ENCODE measurements around the gene FLT3.
"Not testable (repeated sequence)": the region's sequence is repeated elsewhere in the genome, so short reads cannot be mapped to it uniquely, and the experiment has no call there.

Gene FLT3

GRCh38 chr13:28099396-28100149 lies 803 bp downstream of the FLT3 start:
- peak; percentile 50 for DNase-seq (ENCODE audit: low spot score)

- DNase-seq (ENCODE audit: low spot score) = no peak
These were observed 2.9 kb downstream of the FLT3 start for GRCh38 chr13:28097503-28097902.

- no peak for DNase-seq (ENCODE audit: low spot score)
These were observed 6.1 kb downstream of the FLT3 start for GRCh38 chr13:28094306-28094705.

GRCh38 chr13:28093881-28094280 lies 6.5 kb downstream of the FLT3 start:
- no peak for DNase-seq (ENCODE audit: low spot score)

- no peak for DNase-seq (ENCODE audit: low spot score)
These were observed 7.9 kb downstream of the FLT3 start for GRCh38 chr13:28092431-28092830.

- no peak for DNase-seq (ENCODE audit: low spot score)
These were observed 11.3 kb downstream of the FLT3 start for GRCh38 chr13:28089065-28089464.

- DNase-seq (ENCODE audit: low spot score) = not testable (repeated sequence)
These were observed 22.6 kb downstream of the FLT3 start for GRCh38 chr13:28077820-28078219.

GRCh38 chr13:28077231-28077630 lies 23.1 kb downstream of the FLT3 start:
- DNase-seq (ENCODE audit: low spot score) = no peak

- DNase-seq (ENCODE audit: low spot score) = no peak
These were observed 29.0 kb downstream of the FLT3 start for GRCh38 chr13:28071424-28071823.

- no peak for DNase-seq (ENCODE audit: low spot score)
These were observed 32.9 kb downstream of the FLT3 start for GRCh38 chr13:28067491-28067890.

- peak; percentile 22 for DNase-seq (ENCODE audit: low spot score)
These were observed 41.3 kb downstream of the FLT3 start for GRCh38 chr13:28058866-28059613.

- DNase-seq (ENCODE audit: low spot score) = no peak
These were observed 43.2 kb downstream of the FLT3 start for GRCh38 chr13:28056970-28057712.

GRCh38 chr13:28056426-28056825 lies 44.0 kb downstream of the FLT3 start:
- DNase-seq (ENCODE audit: low spot score) = no peak

- no peak for DNase-seq (ENCODE audit: low spot score)
These were observed 45.0 kb downstream of the FLT3 start for GRCh38 chr13:28055357-28055756.

GRCh38 chr13:28052945-28053344 lies 47.4 kb downstream of the FLT3 start:
- no peak for DNase-seq (ENCODE audit: low spot score)

GRCh38 chr13:28049880-28050875 lies 50.2 kb downstream of the FLT3 start:
- DNase-seq (ENCODE audit: low spot score) = no peak

- no peak for DNase-seq (ENCODE audit: low spot score)
These were observed 51.2 kb downstream of the FLT3 start for GRCh38 chr13:28049215-28049614.

GRCh38 chr13:28048768-28049167 lies 51.6 kb downstream of the FLT3 start:
- DNase-seq (ENCODE audit: low spot score) = no peak

GRCh38 chr13:28047757-28048388 lies 52.5 kb downstream of the FLT3 start:
- no peak for DNase-seq (ENCODE audit: low spot score)

GRCh38 chr13:28046981-28047380 lies 53.4 kb downstream of the FLT3 start:
- peak; percentile 80 for DNase-seq (ENCODE audit: low spot score)

GRCh38 chr13:28045861-28046260 lies 54.5 kb downstream of the FLT3 start:
- no peak for DNase-seq (ENCODE audit: low spot score)

All from cerebellar cortex (tissue), 1 donor.